ENCODE results near the gene ABCC5.

DNA sequence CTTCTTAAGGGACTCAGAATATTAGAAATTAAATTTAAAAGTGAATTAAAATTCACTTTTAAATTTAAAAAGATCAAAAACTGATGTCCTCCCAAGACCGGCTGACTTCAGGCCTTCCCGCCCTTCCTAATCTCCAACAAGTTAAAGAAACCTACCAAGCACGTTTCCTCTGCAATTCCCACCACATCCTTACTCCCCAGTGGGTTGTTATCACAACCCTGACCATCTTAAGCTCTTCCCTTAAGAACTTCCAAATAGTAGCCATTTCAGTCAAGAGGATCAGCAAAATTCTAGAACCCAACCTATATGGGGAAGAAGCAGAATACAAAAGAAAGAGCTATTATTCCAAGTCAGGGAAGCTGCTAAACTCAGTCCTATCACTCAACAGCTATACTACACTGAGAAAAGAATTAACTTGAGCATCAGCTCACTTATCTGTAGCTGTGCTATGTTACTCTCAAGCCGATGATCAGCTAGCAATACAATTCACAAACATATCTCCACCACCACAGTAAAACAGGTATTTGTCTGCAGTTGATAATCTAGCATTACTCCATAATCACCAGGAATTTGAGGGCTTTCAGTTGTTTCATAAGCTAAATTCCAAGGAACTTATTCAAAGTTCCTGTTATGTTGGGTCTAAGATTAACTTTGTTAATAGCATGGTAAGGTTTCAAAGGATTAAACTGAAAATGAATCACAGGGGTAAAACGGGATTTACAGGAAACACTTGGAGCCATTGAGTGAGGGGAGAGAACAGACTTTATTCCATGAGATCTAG, 14.3 kb downstream of the ABCC5 start:
- TF ChIP-seq POLR2AphosphoS5 (IDR thresholded peaks at IDR 0.05; ENCODE audit: low read depth, low read length), result no peak
- TF ChIP-seq POLR2A (IDR thresholded peaks at IDR 0.05; ENCODE audit: low read depth, low read length), result no peak
- TF ChIP-seq TAF1 (IDR thresholded peaks at IDR 0.05; ENCODE audit: low read depth, low read length), result no peak
- TF ChIP-seq SPI1 (IDR thresholded peaks at IDR 0.05; ENCODE audit: low read depth, low read length), result no peak
- TF ChIP-seq PAX5 (IDR thresholded peaks at IDR 0.05; ENCODE audit: insufficient read depth, low read length, severe bottlenecking), result no peak
- TF ChIP-seq POU2F2 (IDR thresholded peaks at IDR 0.05; ENCODE audit: low read depth, low read length), result no peak
